ENCODE measurements around the gene MPI. TPM values are rescaled to one million over a fixed set of nuclear protein-coding genes. Genes with fewer than 3 reads are reported as not detected.

Gene MPI
- 10 to 100 TPM; 67.1 to 74.3 TPM for total RNA-seq

DNA sequence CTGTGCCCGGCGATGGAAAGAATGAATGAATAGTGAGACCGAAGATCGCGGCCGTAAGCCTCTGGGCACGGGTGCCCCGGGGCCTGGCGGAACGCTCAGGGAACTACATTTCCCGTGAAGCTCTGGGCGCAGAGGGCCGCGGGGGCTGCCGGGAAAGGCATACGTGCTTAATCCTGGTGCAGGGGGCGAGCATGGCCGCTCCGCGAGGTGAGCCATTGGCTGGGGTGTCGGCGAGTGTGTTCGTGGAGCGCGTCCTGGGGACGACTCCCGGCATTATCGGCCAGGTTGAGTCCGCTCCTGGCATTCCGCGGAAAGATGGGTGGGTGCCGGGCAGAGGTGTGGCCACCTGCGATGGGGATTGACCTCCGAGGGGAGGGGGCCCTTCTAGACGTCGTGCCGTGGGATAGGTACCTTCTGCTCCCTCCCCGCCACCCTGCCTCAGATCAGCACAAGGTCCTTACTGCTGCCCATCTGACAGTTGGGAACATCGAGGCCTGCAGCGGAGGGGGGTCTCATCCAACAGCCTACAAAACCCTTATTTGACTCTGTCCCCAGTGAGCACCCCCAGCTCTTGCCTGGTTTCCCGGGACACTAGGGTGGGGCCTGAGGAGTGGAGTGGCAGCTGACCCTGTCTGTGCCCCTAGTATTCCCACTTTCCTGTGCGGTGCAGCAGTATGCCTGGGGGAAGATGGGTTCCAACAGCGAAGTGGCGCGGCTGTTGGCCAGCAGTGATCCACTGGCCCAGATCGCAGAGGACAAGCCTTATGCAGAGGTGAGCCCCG lies at the start of gene MPI:
TSS of gene MPI (plus strand) at position 160 of the 782 bp plus-strand sequence. CDS start at position 192, 32 bp downstream.
- Mint-ChIP-seq H3K9me3 (no peaks in the 10 kb centered on the region), H3K36me3 (ENCODE audit: low read depth) (peaks cover 38% of the 10 kb centered on the region), H3K4me3 (peak within 1 kb of the TSS; percentile 78), H3K4me1 (ENCODE audit: low read depth) (peaks cover 39% of the 10 kb centered on the region), H3K27ac (peak within 1 kb of the TSS; percentile 87), H3K27me3 (no peaks in the 10 kb centered on the region)
- ChIA-PET POLR2A (interaction anchor here (1.0 to 2.9 kb wide), 7 partner anchors 11 to 113 kb away, joined by 3 to 19 read pairs (median 4); partner anchors contain the start of genes CSK and SCAMP2), CTCF (interaction anchor here (0.9 to 6.5 kb wide), 5 partner anchors 12 to 119 kb away, joined by 3 to 52 read pairs (median 4); partner anchors contain the start of genes FAM219B and ULK3)
- TF ChIP-seq CTCF (IDR thresholded peaks at IDR 0.05) = no peak
- peak; percentile 96 for DNase-seq
- intact Hi-C loops (cut with micrococcal nuclease) = no loop called here
- ATAC-seq = peak; percentile 98

DNA sequence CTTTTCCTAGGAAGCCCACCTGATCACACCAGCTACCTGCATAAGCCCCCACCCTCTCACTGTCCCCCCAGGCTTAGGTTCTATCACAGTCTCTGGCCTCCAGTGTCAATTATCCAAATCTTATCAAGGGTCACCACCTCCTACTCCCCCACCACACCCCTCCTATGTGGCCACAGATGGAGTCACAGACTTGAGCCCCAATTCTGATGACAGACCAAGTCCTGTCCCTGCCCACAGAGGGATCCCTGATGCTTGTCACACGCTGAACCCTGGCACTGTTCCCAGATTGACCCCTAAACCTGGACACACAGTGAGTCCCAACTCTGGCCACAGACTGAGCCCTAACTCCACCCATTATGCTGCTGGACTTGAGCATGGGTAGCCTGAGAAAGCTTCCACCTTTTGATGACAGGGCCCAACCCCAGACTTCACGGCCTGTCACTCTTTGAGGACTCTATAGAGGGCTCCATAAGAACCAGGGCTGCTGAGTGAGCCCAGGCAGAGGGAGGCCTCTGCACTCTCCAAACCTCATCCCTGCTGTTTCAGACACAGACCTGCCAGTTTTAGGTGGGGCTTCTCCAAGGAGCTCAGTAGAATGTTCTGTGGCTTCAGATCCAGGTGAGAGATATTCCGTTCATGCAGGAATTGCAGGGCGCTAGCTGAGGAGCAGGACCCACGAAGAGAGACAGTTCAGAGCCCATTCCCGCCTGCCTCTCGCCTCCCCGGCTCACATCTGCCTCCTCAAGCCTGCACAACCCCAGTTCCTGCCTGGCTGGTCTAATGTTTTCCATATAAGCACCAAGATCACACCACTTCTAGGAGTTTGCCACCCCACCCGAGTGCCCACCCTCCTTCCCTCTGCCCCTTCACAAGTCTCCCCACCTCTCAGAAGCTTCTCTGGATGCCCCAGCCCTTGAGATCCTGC lies 48.7 kb upstream of the MPI start:
- TF ChIP-seq CTCF (IDR thresholded peaks at IDR 0.05) = no peak
- ChIA-PET POLR2A (interaction anchor here (0.6 to 3.5 kb wide), 6 partner anchors 10 to 115 kb away, joined by 3 to 12 read pairs (median 4); no protein-coding TSS in a partner anchor), CTCF (interaction anchor here (1.1 to 4.7 kb wide), 5 partner anchors 42 to 207 kb away, joined by 4 to 38 read pairs (median 7); no protein-coding TSS in a partner anchor)
- intact Hi-C loops (cut with micrococcal nuclease) = loop anchor here (5.0 kb wide), 1 partner anchor 59 kb away; the partner anchor contains the start of gene CSK
- no peaks in the 10 kb centered on the region for H3K27me3 Mint-ChIP-seq
- ATAC-seq (no peak), DNase-seq (no peak)
- peaks cover 17% of the 10 kb centered on the region for H3K36me3 Mint-ChIP-seq (ENCODE audit: low read depth)
- peak overlapping the region; percentile 9 for H3K27ac Mint-ChIP-seq
- H3K4me1 Mint-ChIP-seq (ENCODE audit: low read depth) = peaks cover 42% of the 10 kb centered on the region
- H3K4me3 Mint-ChIP-seq = peak overlapping the region; percentile 90
- H3K9me3 Mint-ChIP-seq = no peaks in the 10 kb centered on the region

- CTCF ChIA-PET = interaction anchor here (0.9 to 4.7 kb wide), 12 partner anchors 15 to 227 kb away, joined by 3 to 38 read pairs (median 4); partner anchors contain the start of gene CPLX3
- H3K27ac Mint-ChIP-seq = peak overlapping the region; percentile 82
- H3K9me3 Mint-ChIP-seq = no peaks in the 10 kb centered on the region
- ATAC-seq (no peak), DNase-seq (no peak)
- no peaks in the 10 kb centered on the region for H3K27me3 Mint-ChIP-seq
- peaks cover 20% of the 10 kb centered on the region for H3K36me3 Mint-ChIP-seq (ENCODE audit: low read depth)
- peaks cover 44% of the 10 kb centered on the region for H3K4me1 Mint-ChIP-seq (ENCODE audit: low read depth)
- TF ChIP-seq CTCF (IDR thresholded peaks at IDR 0.05) = no peak
- POLR2A ChIA-PET = interaction anchor here (0.6 to 3.5 kb wide), 8 partner anchors 11 to 116 kb away, joined by 3 to 12 read pairs (median 3); partner anchors contain the start of gene COX5A
- H3K4me3 Mint-ChIP-seq = peak overlapping the region; percentile 90
- intact Hi-C loops (cut with micrococcal nuclease) = loop anchor here (5.0 kb wide), 1 partner anchor 60 kb away; the partner anchor contains the start of gene CSK
Observed at GRCh38 chr15:74841891-74842373, 47.9 kb upstream of the MPI start.

DNA sequence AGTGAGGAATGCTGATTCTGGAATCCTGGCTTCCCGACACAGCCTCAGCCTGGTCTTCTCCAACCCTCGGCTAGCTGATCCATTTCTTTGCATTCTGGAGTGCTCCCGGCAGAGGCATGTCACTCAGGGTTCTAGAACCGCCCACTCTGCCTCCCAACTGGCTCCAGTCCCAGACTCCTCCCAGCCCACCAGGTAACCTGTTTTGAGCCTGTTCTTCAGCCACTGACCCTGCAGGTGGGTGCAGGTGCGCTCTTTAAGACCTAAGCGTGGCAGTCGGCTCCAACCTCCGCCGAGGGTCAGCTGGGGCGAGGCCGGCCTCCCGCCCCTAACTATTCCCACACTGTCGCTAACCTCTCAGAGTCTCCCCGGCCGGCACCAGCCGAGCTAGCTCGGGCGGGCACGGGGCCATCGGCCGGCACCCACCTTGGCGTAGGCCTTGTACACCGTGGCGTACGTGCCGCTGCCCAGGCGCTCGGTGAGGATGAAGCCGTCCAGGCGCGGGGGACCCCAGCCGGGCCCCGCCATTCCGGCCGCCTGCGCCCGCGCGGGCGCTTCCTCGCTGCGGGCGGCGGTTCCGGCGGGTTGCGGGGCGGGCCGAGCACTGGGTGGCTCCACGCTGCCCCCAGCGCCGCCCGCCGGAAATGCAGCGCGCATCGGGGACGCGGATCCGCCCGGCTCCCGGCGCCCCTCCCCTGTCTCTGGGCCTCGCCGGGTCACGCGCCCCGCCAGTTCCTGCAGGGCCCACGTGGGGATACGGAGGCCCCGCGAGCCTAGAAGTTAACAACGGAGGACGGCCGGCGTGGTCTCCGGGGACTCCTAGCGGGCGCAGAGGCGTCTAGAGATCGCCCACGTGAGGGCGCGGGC lies 47.0 kb upstream of the MPI start, which contains the start of gene ULK3:
TSS of gene ULK3 (minus strand) at position 576 of the 864 bp plus-strand sequence. CDS start at position 525, 51 bp downstream.
- intact Hi-C loops (cut with micrococcal nuclease) = loop anchor here (5.0 kb wide), 1 partner anchor 61 kb away; the partner anchor contains the start of gene CSK
- H3K36me3 Mint-ChIP-seq (ENCODE audit: low read depth) = peaks cover 24% of the 10 kb centered on the region
- ChIA-PET CTCF (interaction anchor here (0.8 to 4.7 kb wide), 19 partner anchors 15 to 228 kb away, joined by 3 to 38 read pairs (median 4); partner anchors contain the start of genes CPLX3, MPI and RPP25), POLR2A (interaction anchor here (0.6 to 4.5 kb wide), 12 partner anchors 9 to 117 kb away, joined by 3 to 18 read pairs (median 4); partner anchors contain the start of gene COX5A)
- no peaks in the 10 kb centered on the region for H3K9me3 Mint-ChIP-seq
- TF ChIP-seq CTCF (IDR thresholded peaks at IDR 0.05) = peak; percentile 89
- peak within 1 kb of the TSS; percentile 90 for H3K4me3 Mint-ChIP-seq
- DNase-seq (peak; percentile 94), ATAC-seq (peak; percentile 92)
- peaks cover 44% of the 10 kb centered on the region for H3K4me1 Mint-ChIP-seq (ENCODE audit: low read depth)
- no peaks in the 10 kb centered on the region for H3K27me3 Mint-ChIP-seq
- H3K27ac Mint-ChIP-seq = peak within 1 kb of the TSS; percentile 94
